SHP77 treated with DMSO at 0.1 percent for 48 hours (cell line): Measurements from ENCODE around the gene DENR.
"Not testable (repeated sequence)": the region's sequence is repeated elsewhere in the genome, so short reads cannot be mapped to it uniquely, and the experiment has no call there.

Experiments
- DNase-seq: peaks from one replicate; lab custom pipeline; 2025; lab: John Stamatoyannopoulos, UW

DENR gene

GRCh38 chr12:122740351-122740750 is 12.3 kb upstream of the DENR start:
- DNase-seq = no peak

GRCh38 chr12:122743895-122744525 is 8.6 kb upstream of the DENR start:
- no peak for DNase-seq

DNA sequence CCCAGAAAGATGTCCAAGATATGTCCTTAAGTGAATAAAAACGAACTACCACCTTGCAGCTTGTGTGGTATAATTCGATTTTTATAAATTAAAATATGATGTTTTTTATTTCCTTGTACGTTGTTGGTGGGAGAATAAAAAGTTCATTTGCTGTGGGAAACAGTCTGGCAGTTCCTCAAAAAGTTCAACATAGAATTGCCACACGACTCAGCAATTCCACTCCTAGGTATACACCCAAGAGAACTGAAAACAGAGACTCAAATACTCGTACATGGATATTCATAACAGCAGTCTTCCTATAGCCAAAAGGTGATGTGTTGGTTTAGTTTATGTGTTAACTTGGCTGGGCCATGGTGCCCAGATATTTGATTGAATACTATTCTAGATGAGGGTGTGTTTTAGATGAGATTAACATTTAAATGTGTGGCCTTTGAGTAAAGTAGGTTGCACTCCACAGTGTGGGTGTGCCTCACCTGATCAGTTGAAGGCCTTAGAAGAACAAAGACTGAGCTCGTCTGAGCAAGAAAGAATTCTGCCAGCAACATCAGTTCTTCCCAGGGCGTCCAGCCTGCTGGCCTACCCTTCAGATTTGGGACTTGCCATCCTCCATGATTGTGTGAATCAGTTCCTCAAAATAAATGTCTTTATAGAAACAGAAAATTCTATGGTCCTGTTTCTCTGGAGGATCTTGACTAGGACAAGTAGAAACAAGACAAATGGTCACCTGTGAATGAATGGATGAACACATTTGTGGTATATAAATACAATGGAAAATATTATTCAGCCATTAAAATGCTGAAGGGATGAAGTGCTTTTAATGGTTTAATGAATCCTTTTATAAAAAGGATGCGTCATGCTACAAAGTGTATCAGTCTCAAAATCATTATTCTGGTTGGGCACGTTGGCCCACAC is 5.1 kb upstream of the DENR start:
- DNase-seq = no peak

DNA sequence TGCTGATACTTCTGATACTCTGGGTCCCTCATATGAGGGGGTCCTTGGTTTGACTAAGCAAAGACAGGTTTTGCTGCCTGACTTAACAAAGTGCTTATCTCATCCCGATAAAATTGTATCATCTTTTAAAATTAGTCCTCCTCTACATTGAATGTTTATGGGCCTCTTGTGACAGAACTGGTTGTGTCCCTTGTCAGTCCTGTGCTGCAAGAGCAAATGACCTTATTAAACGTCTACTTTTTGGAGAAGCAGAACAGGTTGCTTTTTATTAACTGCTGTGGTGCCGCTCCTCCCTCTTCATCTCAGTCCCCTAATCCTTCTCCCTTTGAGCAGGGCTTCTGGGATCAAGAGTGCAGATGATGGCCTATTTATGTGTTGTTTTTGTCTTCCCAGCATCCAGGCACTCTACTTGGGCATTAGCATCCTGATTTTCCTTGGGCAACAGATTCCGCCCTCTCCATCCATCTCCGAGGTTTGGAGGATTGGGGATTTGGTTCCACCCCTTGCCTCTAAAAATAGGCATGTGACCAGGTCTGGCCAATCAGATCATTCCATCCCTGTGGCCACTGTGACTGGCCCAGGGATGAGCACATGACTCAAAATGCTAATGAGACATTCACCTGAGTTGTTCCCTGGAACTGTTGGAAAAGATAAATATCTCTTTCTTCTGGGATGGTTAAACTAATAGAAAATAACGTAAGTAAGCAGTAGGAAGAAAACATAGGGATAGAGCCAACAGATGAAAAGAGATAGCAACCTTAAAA is 2.9 kb upstream of the DENR start:
- peak; percentile 80 for DNase-seq

DNA sequence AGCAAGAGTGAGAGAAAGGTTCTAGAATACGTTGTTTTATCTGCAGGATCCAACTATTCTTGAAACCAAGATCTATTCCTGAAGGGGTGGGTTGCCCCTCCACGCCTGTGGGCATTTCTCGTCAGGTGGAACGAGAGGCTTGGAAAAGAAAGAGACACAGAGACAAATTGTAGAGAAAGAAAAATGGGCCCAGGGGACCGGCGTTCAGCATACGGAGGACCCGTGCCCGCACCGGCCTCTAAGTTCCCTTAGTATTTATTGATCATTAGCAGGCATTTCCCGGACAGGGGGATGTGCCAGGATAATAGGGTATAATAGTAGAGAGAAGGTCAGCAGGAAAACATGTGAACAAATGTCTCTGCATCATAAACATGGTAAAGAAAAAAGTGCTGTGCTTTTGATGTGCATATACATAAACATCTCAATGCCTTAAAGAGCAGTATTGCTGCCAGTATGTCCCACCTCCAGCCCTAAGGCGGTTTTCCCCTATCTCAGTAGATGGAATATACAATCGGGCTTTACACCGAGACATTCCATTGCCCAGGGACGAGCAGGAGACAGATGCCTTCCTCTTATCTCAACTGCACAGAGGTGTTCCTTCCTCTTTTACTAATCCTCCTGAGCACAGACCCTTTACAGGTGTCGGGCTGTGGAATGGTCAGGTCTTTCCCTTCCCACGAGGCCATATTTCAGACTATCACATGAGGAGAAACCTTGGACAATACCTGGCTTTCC is 1.7 kb upstream of the DENR start:
- not testable (repeated sequence) for DNase-seq

GRCh38 chr12:122753319-122753650 is 661 bp downstream of the DENR start:
- no peak for DNase-seq

- DNase-seq = no peak
These were observed 2.2 kb downstream of the DENR start for GRCh38 chr12:122754790-122755189.

- no peak for DNase-seq
These were observed 4.9 kb downstream of the DENR start for GRCh38 chr12:122757568-122757967.

- DNase-seq = no peak
These were observed 32.9 kb downstream of the DENR start for GRCh38 chr12:122785503-122785902.

GRCh38 chr12:122788387-122788786 is 35.8 kb downstream of the DENR start:
- DNase-seq = no peak

- DNase-seq = no peak
These were observed 37.0 kb downstream of the DENR start for GRCh38 chr12:122789637-122790036.

DNA sequence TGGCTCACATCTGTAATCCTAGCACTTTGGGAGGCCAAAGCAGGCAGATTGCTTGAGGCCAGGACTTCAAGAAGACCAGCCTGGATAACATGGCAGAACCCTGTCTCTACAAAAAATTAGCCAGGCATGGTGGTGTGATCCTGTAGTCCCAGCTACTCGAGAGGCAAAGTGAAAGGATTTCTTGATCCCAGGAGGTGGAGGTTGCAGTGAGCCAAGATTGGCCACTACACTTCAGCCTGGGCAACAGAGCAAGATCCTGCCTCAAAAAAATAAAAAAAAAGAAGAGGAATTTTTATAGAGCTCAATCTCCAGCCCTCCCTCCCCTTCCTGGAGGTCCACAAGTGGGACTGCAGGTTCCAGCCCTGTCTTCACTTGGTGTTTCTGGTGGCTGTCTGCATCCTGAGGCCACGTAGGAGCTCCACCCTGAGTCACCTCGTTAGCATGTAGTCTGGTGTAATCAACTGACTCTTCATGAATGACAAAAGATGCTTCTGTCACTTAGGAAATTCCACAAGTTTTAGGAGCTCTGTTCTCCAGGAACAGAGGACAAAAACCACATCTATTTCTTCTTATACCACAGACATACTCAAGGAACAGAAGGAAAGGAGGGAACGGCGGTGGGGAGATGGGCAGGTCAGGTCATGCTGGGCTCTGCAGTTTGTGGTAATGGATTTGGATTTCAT is 37.9 kb downstream of the DENR start:
- DNase-seq = no peak

DNA sequence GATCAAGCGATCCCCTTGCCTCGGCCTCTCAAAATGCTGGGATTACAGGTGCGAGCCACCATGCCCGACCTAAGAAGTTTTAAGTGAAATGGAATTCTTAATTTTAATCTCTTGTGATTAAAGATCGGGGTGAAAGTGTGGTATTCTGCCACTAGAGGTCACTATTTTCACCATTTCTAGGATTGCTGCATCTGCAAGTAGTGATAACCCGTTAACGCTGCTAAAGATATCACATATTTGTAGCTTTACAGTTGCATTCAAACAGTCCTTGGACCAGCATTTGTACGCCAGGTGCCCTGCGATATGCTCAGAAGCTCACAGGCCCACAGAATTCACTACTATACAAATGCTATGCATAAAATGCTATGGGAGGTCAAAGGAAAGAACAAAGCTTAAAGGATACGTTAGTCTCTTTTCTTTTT is 41.1 kb downstream of the DENR start:
- DNase-seq = peak; percentile 19

- DNase-seq = no peak
These were observed 43.2 kb downstream of the DENR start for GRCh38 chr12:122795807-122796206.

GRCh38 chr12:122799641-122800243 is 47.1 kb downstream of the DENR start:
- DNase-seq = no peak

GRCh38 chr12:122803937-122804336 is 51.3 kb downstream of the DENR start:
- no peak for DNase-seq

DNA sequence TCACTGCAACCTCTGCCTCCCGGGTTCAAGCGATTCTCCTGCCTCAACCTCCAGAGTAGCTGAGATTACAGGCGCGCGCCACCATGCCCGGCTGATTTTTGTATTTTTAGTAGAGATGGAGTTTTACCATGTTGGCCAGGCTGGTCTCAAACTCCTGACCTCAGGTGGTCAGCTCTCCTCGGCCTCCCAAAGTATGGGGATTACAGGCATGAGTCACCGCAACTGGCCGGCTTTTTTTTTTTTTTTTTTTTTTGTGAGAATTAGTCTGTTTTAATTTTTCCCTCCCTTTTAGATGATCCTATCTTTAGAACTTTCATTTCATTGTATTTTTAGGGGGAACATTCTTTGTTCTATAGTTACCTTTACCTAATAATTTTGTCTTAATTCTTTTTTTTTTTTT is 52.3 kb downstream of the DENR start:
- DNase-seq = not testable (repeated sequence)

- no peak for DNase-seq
These were observed 55.0 kb downstream of the DENR start for GRCh38 chr12:122807651-122808050.

- no peak for DNase-seq
These were observed 59.2 kb downstream of the DENR start for GRCh38 chr12:122811777-122812176.

- DNase-seq = no peak
These were observed 60.7 kb downstream of the DENR start for GRCh38 chr12:122813310-122813713.

DNA sequence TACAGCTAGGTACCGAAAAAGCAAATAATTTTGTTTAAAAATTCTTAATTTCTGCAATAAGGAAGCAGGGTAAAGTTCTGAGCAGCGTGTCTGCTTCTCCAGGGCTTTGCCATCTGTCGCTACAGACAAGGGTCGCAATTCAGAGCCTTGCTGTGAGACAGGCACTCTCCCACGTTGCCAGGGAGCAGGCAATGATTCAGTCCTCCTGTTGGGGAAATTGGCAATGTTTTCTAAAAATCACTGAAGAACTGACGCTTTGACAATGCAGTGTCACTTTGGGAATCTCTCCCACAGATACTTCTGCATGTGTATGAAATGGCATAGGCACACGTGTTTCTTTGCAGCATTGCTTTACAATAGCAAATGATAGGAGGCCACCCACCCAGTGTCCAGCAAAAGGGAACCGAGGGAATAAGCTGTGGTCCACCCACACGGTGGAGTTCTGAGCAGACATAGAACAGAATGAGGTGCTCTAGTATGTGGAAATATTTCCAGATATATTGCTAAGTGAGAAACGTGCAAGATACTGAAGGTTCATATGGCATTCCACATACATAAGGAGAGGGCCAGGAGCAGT is 66.7 kb downstream of the DENR start:
- no peak for DNase-seq
